GM18861 (cell line): ENCODE results near the gene CACNA2D3.

Experiments used
- ATAC-seq: cut with Tn5 transposase; IDR thresholded peaks from one replicate; pipeline ENCODE4 v1.9.1; 2021; ENCODE audit not compliant: unreplicated experiment

The CACNA2D3 gene

DNA sequence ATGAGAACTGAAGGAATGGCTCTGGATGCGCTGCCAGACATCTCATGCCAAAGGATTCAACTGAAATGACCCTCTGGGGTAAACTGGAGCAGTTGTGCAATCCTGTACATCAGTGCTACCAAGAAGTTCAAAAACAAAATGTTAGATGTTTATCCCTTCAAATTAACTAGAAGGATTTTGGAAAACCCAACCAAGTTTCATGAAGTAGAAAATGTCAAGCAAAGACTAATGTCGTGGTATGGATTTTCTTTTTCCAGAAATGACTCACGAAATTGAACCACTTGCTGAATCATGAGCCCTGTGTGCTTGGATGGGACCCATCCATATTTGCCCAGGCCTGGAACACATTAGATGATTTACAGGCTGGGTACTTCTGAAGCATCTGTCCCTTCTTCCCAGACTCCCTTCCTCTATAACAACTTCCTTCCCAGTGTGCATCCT is 703.9 kb downstream of the CACNA2D3 start:
- ATAC-seq, result no peak

DNA sequence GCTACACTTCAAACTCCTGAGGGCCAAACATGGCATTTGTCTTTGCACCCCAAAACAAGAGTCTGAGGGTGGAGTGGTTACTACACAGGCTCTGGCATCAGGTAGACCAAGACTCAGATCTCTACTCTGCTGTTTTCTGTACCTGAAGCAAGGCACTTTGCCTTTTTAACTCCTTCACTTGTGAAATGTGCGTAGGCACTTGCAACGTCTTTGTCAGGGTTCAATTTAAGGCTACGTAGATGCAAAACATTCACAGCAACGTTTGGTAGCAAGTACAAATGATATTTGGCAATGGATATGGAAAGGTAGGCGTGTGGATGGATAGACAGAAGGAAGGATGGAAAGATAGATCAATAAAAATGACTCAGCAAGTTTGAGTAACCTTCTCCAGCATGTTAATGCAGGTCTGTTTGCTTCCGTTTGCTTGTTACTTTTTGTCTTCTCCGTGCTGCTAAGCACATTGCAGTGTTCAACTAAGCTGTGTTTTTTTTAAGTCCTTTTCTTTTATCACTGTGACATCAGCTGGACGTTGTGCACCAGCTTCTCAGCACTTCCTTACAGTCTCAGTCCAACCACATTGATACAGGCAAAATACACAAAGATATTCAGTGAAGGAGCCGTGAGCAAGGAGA is 704.8 kb downstream of the CACNA2D3 start:
- no peak for ATAC-seq

DNA sequence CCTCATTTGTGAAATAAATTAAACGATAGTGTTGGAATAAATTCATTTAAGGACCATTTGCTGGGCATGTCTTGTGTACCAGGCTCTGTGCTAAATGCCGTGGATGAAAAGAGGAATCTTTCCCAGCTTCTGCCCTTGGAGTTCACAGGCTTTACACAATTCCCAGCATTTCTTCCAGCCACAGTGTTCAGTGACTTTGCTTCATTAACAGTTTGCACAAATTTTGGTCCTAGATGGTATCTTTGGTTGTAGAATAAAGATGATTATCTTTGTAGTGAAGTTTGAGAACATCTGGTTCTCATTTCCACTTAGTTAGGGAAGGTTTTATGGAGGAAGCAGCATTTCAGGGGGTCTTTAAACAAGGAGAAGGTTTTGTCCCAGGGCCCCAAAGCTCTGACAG is 705.4 kb downstream of the CACNA2D3 start:
- ATAC-seq, result no peak

DNA sequence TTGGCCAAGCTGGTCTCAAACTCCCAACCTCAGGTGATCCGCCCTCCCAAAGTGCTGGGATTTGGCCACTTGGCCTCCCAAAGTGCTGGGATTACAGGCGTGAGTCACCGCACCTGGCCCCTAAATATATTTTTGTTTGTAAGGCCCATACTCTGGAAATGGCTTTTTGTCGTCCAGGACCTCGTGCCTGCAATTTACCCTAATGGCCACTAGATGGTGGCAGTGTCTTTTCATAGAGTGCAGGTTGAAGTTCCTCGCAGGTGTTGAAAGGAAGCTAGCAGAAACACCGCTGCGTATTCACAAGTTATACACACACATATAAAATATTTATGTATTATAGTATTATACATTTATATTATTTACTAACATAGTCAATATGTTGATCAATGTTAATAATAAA is 708.3 kb downstream of the CACNA2D3 start:
- no peak for ATAC-seq

DNA sequence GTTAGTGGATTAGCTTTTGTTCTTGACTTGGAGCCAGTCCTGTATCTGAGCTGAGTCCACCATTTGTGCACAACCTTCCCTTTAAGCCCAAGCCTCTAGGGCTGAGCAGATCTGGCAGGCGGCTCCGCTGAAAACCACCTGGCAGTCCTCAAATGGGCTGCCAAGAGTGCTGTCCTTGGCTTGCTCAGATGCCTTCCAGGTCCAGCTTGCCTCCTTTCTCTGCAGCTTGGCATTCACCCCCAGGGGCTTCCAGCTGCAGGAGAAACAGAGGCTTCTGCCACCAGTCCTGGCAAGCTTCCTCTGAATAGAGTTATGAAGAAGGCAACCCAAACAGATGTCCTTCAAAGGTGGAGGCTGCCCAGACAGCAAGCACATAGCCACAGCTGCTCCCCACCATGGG is 708.8 kb downstream of the CACNA2D3 start:
- ATAC-seq, result no peak

DNA sequence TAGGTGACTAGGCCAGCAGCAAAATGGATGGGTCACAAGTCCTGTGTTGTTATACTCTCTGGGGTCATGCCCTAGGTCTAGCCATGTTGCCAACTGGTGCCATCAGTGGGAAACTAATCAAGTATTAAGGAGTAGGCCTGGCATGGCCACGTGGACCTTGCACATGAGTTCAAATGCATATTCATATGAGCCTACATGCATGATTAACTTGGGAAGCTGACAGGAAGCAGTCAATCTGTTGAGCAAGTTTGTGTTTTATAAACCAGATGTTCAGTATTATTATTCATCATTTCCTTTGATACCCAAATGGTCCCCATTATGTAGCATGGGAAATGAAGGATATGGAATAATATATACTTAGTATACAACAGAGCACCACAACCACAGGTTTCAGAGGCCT is 710.5 kb downstream of the CACNA2D3 start:
- no peak for ATAC-seq

DNA sequence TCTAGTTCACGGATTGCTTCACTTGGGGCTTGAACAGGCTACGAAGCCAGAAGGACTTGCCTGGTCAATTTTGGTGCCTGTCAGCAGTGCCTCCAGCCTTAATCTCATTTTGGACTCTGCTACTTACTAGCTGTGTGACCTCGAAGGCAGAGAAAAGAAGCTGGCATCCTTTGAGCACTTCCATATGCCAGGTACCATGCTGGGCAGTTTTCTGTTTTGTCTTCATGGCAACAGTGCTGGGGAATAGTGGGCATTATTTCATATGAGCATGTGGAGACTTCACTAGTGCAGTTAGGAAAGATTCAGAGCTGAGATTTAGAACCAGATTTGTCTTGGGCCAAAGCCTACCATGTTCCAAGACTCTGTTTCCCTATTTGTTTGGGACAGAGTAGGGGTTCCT is 713.3 kb downstream of the CACNA2D3 start:
- no peak for ATAC-seq

DNA sequence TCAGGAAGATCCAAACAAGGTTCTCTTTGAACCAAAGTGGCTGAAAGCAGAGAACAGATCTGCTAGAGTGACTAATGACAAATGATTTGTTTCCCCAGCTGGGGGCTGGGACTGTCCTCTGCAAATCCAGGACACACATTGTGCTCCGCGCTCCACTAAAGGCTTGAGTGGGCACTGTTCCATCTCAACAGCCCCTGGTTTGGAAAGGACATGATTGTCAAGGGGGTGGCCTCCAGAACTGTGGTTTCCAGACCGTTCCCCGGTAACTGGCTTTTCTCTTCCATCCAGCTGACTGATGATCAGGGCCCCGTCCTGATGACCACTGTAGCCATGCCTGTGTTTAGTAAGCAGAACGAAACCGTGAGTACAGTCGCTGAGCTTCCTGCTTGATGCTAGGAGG is 714.5 kb downstream of the CACNA2D3 start:
- no peak for ATAC-seq

DNA sequence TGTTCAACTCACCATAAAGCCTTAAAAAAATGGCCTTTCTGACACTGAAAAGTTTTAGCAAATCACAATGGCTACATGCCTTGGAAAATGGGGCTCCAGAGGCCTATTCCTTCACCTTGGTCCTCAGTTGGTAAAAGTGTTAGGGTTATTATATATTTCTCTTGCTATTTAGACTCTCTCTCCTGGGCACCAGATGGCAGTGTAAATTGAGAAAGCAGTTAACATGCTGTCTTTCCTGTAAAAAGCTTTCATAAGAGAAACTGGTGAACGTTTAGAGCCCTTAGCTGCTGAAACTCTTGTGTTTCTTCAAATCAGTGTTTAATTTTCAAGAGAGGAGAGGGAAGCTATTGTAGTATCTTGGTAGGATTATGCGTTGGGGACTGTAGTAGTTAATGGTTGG is 715.6 kb downstream of the CACNA2D3 start:
- no peak for ATAC-seq

DNA sequence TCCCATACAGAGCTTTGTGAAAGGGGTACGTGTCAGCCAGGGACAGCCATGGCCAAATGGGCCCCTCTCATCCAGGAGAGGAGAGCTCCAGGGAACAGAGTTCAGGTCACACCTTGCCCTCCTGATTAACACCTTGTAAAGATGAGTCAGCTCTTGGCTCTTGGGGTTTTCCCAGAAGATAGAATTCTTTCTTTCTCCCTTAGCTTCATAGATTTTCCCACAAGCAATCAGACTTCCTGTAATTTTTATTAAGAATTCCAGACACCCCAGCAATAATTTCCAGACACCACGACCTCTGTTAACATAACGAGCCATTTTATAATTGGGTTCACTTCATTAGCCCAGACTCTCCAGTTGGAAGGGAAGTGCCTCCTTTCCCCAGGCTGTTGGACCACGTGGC is 719.1 kb downstream of the CACNA2D3 start:
- ATAC-seq, result no peak

DNA sequence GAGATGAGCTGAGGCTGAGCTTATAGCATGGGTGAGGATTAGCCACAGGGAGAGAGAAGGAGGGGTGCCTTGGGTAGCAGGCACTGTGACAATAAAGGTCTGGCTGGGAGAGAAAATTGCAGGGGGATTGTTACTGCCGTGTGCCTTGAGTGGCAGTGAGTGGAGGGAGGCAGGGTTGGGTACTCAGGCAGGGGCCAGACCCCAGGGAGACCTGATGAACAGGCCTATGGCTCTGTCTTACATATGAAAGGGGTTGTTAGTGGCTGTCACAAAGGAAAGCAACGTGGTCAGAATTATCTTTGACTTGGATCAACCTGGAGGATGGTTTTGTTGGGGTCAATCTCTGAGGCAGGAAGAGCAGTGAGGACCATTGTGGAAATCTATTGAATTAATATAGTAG is 721.0 kb downstream of the CACNA2D3 start:
- no peak for ATAC-seq

DNA sequence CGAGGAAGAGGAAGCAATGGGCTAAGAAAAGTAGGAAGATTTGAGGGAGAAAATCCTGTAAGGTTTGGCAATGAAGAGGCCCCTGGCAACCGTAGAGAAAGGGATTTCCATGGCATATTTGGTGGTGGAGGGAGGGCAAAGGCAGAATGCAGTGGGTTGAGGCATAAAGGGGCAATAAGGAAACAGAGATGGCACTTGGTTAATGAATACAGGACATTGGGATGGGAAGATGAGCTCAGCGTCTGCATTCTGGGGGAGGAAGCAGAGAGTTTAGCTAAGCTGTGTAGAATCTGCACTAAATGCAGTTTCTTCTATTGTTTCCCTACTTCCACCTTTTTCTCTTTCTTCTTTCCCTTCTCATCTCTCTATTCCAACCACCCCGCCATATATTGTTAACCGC is 721.9 kb downstream of the CACNA2D3 start:
- ATAC-seq, result no peak

DNA sequence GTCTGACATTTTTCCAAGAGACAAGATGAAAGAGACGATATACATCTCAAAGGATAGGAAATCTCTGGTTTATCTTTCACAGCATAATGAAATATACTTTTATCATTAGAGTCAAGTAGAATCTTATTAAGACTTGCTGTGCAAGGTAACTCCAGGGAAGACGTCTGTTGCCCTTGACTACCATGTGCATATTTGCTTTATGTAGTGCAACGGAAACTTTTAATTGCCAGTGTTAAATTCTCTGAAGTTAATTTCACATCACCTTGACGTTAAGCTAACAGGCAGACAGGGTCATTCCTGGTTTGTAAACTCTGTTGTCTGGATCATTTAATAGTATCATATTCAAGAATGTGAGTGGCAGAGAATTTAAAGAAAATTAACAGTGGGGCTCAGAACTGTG is 722.7 kb downstream of the CACNA2D3 start:
- ATAC-seq, result no peak

DNA sequence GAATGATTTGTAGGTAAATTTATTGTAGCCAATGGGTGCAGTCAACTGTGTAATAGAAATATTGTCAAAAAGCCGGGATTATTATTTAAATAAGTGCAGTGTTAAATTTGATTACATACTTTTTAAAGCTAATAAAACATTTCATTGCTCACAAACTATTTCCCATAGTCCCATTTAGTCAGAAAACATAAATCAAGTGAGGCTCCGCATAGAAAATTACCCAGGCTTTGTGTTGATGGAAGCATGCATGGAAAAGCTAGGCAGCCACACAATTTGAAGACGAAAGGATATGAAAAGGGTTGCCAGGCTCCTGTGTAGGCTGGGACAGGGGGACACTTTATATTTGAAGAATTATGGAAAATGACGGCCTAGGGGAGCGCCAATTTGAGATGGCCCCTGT is 723.2 kb downstream of the CACNA2D3 start:
- ATAC-seq, result no peak

DNA sequence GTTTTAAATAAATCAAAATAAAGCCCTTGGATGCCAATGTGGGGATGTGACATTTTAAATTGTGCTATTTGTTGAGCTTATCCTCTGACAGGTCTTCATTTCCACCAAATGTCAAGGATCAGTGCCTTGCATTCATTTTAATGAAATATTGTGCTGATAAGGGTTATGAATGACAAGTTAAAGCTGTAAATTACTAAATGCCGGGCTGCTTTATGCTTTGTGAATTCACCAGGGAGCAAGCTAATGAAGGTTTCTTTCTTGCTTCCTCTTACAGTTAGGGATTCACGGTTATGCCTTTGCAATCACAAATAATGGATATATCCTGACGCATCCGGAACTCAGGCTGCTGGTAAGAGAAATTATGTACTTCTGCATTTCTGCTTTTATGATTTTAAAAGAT is 723.8 kb downstream of the CACNA2D3 start:
- ATAC-seq, result no peak

DNA sequence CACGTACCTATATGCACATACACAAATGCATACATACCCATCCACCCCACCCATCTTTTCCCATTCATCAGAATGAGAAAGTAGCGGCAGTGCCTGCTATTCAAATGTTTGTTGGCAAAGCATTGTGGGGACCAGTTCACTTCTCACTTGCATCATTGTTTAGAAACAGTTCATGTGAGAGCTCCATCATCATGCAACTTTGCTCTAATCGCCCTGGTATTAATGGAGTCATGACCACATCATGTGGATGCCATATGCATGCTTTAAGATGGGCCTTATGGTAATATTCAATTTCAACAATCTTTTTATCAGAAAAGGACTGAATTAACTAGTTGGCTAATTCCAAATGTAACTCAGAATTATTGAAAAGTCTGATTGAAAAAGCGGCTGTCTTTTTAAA is 725.0 kb downstream of the CACNA2D3 start:
- ATAC-seq, result no peak

DNA sequence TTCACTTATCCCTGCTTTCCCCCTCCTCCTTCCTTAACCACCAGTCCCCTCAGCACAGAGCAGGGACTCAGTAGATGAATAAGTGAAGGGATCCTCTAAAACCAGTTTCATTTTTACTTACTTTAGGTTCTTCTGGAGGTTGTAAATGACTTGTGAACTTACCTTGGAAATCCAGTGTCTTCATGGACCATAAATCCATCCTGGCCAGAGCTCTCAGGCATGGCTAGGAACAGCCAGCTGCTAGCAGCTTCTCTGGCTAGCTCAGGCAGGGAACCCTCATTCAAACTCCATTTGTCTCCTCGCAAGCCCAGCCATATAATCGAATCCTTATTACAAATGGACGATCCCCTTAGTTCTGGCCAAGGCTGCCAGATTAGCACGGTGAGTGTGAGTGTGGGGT is 727.0 kb downstream of the CACNA2D3 start:
- no peak for ATAC-seq

DNA sequence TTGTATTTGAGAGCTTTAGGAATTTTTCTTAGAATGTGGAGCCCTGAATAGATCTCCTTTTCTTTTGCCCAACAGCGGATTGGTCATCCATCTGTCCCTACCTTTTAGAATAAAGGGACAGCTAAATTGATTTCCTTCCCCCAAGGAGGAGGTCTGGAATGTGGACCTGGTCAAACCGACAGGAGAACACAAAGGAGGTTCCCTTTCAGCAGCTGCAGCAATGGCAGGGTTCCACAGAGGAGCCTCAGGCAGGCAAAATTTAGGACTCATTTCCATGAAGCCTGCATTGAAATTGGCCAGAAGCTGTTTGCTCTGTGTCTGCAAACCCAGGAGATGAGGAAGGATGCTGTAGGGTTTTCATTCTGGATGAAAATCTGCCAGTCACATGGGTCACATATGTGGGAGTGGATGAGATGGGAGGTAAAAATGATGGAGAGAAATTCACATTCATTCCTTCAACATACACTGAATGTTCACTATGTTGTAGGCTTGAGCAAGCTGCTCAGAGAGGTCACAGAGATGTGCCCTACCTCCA is 728.2 kb downstream of the CACNA2D3 start:
- no peak for ATAC-seq

DNA sequence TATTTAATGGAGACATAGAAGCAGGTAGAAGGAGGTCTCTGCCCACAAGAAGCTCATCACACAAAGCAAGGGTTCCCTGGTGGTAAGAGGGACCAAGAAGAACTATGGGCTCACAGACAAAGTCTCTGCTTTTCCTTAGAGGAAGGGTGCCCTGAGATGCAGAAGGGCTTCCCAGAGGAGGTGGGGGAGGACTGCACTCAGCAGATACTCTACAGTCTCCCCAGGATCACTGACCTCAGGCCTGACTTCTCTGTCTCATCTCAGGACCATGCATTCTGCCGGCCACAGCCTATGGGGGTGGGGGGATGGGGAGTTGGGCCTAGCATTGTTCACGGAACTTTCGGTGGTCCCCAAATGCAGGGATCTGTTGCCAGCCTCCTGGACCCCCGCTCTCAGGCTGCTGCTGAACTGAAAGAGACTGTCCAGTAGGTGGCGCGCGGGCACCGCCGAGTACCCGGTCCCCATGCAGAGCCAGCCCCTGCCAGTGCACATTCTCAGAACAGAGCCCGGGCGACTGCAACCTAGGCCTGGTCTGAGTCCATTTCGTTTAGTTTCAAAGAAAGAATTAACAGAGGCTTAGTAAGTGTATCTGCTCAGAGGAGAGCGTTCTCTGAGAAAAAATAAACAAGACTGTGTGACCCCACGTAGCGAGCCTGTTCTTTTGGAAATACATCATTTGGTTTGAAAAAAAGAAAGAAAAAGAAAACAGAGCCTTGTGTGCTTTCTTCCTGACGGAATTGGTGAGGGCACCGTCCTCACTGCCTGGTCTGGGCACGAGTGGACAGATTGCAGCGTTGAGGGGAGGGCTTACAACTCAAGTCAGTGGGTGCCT is 731.4 kb downstream of the CACNA2D3 start:
- no peak for ATAC-seq

DNA sequence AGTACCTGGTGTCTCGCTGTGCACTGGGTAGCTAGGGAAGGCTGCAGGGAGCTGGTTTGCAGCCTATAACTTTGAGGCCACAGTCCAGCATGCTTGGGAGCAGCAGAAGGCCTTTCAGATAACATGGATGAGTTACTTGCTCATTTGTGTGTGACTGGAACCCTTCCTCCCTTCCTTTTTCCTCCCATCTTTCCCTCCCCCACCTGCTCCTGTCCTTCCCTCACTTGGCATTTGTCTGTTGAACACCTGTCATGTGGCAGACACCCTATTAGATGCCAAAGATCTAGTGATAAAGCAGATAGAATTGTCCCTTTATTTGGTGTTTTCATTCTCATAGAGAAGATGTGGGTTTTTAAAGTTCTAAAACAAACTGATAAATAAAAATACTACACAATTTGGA is 733.9 kb downstream of the CACNA2D3 start:
- no peak for ATAC-seq

DNA sequence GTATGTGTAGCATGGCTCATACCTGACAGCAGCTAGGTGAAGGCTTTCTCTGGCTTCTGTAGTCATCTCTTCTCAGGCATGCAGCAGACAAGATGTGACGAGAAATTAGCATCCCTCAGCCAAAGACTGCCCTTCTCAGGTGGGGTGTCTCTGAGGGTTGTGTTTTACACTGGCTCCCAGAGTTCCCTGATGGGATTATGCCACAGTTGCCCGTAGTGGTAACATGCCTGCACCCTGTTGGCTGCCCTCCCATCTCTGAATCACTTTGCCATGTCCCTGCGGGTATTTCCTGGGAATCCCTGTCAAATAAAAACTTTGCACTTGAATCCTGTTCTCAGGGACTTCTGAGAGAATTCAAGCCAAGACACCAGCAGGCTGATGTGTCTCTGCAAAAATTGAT is 735.0 kb downstream of the CACNA2D3 start:
- no peak for ATAC-seq

DNA sequence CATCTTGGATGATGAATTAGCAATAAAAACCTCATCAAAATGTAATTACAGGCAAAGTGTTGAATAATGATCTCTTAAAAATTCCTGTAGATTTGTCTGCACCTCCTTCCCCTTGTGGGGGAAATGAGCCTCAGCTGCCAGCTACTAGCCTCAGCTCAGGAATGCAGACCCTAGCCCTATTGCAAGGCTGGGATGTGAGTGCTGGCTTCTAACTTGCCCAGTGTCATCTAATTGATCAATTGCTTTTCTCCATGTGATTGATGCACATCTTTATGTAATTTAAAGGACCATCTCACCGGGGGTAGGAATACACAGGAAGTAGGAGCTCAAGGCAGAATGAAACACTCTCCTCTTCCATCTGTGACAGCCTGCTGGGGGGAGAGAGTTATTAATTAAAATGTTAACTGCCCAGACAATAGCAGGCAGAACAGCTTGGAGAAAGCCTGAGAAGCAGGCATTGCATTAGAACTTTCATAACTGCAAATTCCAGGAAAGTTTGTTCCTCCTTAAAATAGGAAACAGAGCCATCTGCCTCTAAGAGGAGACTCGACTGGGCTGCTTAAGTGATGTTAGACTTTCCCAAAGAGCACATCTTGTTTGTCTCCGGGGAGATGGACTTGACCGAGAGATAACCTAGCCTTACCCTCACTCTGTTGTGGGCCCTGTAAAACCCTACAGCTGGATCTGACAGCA is 735.9 kb downstream of the CACNA2D3 start:
- no peak for ATAC-seq
